Stimulated activated CD4-positive, alpha-beta T cell treated with anti-CD3 and anti-CD28 coated beads, Interleukin-4, amount 100 ng/mL, for 24 hours (primary cell): Measurements from ENCODE around the gene CPNE9.

ENCODE experiments used
- DNase-seq: peaks from one replicate; pipeline ENCODE4 v3.0.0-alpha.2; 2020

Gene CPNE9

GRCh38 chr3:9688961-9689360 lies 14.7 kb upstream of the CPNE9 start:
- no peak for DNase-seq

- no peak for DNase-seq
Measured at GRCh38 chr3:9689757-9690156, 13.9 kb upstream of the CPNE9 start.

- DNase-seq = no peak
Measured at GRCh38 chr3:9690451-9691450, 12.9 kb upstream of the CPNE9 start.

GRCh38 chr3:9691636-9692035 lies 12.0 kb upstream of the CPNE9 start:
- DNase-seq = no peak

- no peak for DNase-seq
Measured at GRCh38 chr3:9692416-9692815, 11.2 kb upstream of the CPNE9 start.

- DNase-seq = no peak
Measured at GRCh38 chr3:9695345-9695744, 8.3 kb upstream of the CPNE9 start.

GRCh38 chr3:9695746-9696145 lies 7.9 kb upstream of the CPNE9 start:
- no peak for DNase-seq

GRCh38 chr3:9696480-9697220 lies 7.0 kb upstream of the CPNE9 start:
- no peak for DNase-seq

- DNase-seq = no peak
Measured at GRCh38 chr3:9697892-9698291, 5.7 kb upstream of the CPNE9 start.

- DNase-seq = no peak
Measured at GRCh38 chr3:9698293-9698692, 5.3 kb upstream of the CPNE9 start.

- no peak for DNase-seq
Measured at GRCh38 chr3:9700536-9700935, 3.1 kb upstream of the CPNE9 start.

- DNase-seq = no peak
Measured at GRCh38 chr3:9701006-9701405, 2.6 kb upstream of the CPNE9 start.

GRCh38 chr3:9701711-9702110 lies 1.9 kb upstream of the CPNE9 start:
- no peak for DNase-seq

GRCh38 chr3:9703240-9703639 lies 393 bp upstream of the CPNE9 start:
- DNase-seq = no peak

GRCh38 chr3:9704347-9705322 lies 1.0 kb downstream of the CPNE9 start:
- DNase-seq = peak; percentile 8

- no peak for DNase-seq
Measured at GRCh38 chr3:9710174-9710739, 6.6 kb downstream of the CPNE9 start.

- DNase-seq = no peak
Measured at GRCh38 chr3:9712415-9712814, 8.8 kb downstream of the CPNE9 start.

- DNase-seq = no peak
Measured at GRCh38 chr3:9713142-9713541, 9.5 kb downstream of the CPNE9 start.

GRCh38 chr3:9715136-9715535 lies 11.5 kb downstream of the CPNE9 start:
- no peak for DNase-seq

- DNase-seq = peak; percentile 53
Measured at GRCh38 chr3:9715764-9716437, 12.3 kb downstream of the CPNE9 start.

GRCh38 chr3:9716801-9717555 lies 13.3 kb downstream of the CPNE9 start:
- DNase-seq = no peak
